SK-N-SH (cell line): ENCODE data around the gene TBC1D30. TPM values are rescaled to one million over a fixed set of nuclear protein-coding genes. Genes with fewer than 3 reads are reported as not detected.

ENCODE experiments used
- CTCF ChIA-PET: fragments of 300-600, 350-600 bp; formaldehyde crosslinking; extraction: SDS; loops from one replicate; lab custom pipeline; 2021; lab: Yijun Ruan, JAX
- POLR2A ChIA-PET: fragments of 350-600 bp; sonication (Branson Sonifier 250); formaldehyde crosslinking; extraction: SDS; loops from one replicate; lab custom pipeline; 2020; ENCODE audit warnings: antibody characterized with exemption, inconsistent platforms; lab: Yijun Ruan, JAX
- DNase-seq: peaks from one replicate; pipeline ENCODE4 v3.0.0; 2012
- H2AFZ ChIP-seq: fragments of 200-600 bp; sonication (generic); 2 replicates; pipeline ENCODE4 v1.8.1; 2016; ENCODE audit warnings: antibody characterized with exemption, mild to moderate bottlenecking, low read depth
- H3F3A ChIP-seq: fragments of 200-600 bp; sonication (generic); replicated peaks from 2 replicates; pipeline ENCODE3; 2016; ENCODE audit warnings: antibody characterized with exemption, mild to moderate bottlenecking; ENCODE audit not compliant: insufficient read depth
- H3K27ac ChIP-seq, 2 experiments: fragments of 200-500 bp in 1 of 2; fragments of 200-600 bp in 1 of 2; sonication (Bioruptor generic) in 1 of 2; sonication (generic), shearing (Covaris generic) in 1 of 2; 2 replicates each; pipeline versions ENCODE4 v1.5.1 to v1.6.1; 2014 to 2016; ENCODE audit warnings: low read depth in 2 of 2, inconsistent platforms in 1 of 2, low read length in 1 of 2, mild to moderate bottlenecking in 1 of 2, mixed read lengths in 1 of 2
- H3K27me3 ChIP-seq: fragments of 200-600 bp; sonication (generic), shearing (Covaris generic); 2 replicates; pipeline ENCODE4 v1.6.1; 2016; ENCODE audit warnings: mixed run types; ENCODE audit not compliant: insufficient read depth
- H3K36me3 ChIP-seq, 2 experiments: fragments of 200-500 bp in 1 of 2; fragments of 200-600 bp in 1 of 2; sonication (Bioruptor generic) in 1 of 2; sonication (generic) in 1 of 2; replicated peaks in 1 of 2; 2 replicates each; pipeline versions ENCODE3 to v1.5.1; 2014 to 2016; ENCODE audit warnings: low read length in 1 of 2, mild to moderate bottlenecking in 1 of 2; ENCODE audit not compliant: insufficient read depth in 2 of 2, control insufficient read depth in 1 of 2
- H3K4me1 ChIP-seq, 2 experiments: fragments of 200-500 bp in 1 of 2; fragments of 200-600 bp in 1 of 2; sonication (Bioruptor generic) in 1 of 2; sonication (generic), shearing (Covaris generic) in 1 of 2; 2 replicates each; pipeline versions ENCODE4 v1.5.1 to v1.6.1; 2014 to 2016; ENCODE audit warnings: low read depth in 1 of 2, low read length in 1 of 2, mixed run types in 1 of 2; ENCODE audit not compliant: insufficient read depth in 2 of 2, control insufficient read depth in 1 of 2
- H3K4me2 ChIP-seq: fragments of 200-600 bp; sonication (generic), shearing (Covaris generic); 2 replicates; pipeline ENCODE4 v1.6.1; 2017; ENCODE audit warnings: mixed run types
- H3K4me3 ChIP-seq, 2 experiments: fragments of 200-500 bp in 1 of 2; fragments of 200-600 bp in 1 of 2; sonication (Bioruptor generic) in 1 of 2; sonication (generic), shearing (Covaris generic) in 1 of 2; 2 replicates each; pipeline versions ENCODE4 v1.5.1 to v1.8.1; 2014 to 2016; ENCODE audit warnings: low read depth in 2 of 2, inconsistent platforms in 1 of 2, low read length in 1 of 2, mild to moderate bottlenecking in 1 of 2, mixed read lengths in 1 of 2, moderate library complexity in 1 of 2
- H3K79me2 ChIP-seq: fragments of 200-600 bp; sonication (generic); 2 replicates; pipeline ENCODE4 v1.8.1; 2017; ENCODE audit warnings: mild to moderate bottlenecking; ENCODE audit not compliant: insufficient read depth
- H3K9ac ChIP-seq: fragments of 200-600 bp; sonication (generic); 2 replicates; pipeline ENCODE4 v1.6.1; 2017; ENCODE audit warnings: mixed run types
- H3K9me2 ChIP-seq: fragments of 200-600 bp; sonication (generic); 2 replicates; pipeline ENCODE4 v1.6.1; 2017; ENCODE audit warnings: mixed run types
- H3K9me3 ChIP-seq: fragments of 200-600 bp; sonication (generic); 2 replicates; pipeline ENCODE4 v1.6.1; 2017; ENCODE audit warnings: mixed run types, mild to moderate bottlenecking, moderate library complexity
- H4K20me1 ChIP-seq: fragments of 200-600 bp; sonication (generic); 2 replicates; pipeline ENCODE4 v1.6.1; 2017; ENCODE audit warnings: mild to moderate bottlenecking, mixed run types; ENCODE audit not compliant: insufficient read depth
- ELF1 ChIP-seq: IDR thresholded peaks from 2 replicates; pipeline ENCODE4 v1.4.0; 2012
- GABPA ChIP-seq: IDR thresholded peaks from 2 replicates; pipeline ENCODE4 v1.4.0; 2012; ENCODE audit warnings: low read depth, mild to moderate bottlenecking
- GATA2 ChIP-seq: sonication (generic); formaldehyde crosslinking; IDR thresholded peaks from 2 replicates; pipeline ENCODE4 v1.5.0; 2020; ENCODE audit warnings: mild to moderate bottlenecking, missing genetic modification reagents
- JUND ChIP-seq: IDR thresholded peaks from 2 replicates; pipeline ENCODE4 v1.4.0; 2012
- NFIC ChIP-seq: IDR thresholded peaks from 2 replicates; pipeline ENCODE4 v1.4.0; 2012; ENCODE audit warnings: borderline replicate concordance
- POLR2AphosphoS5 ChIP-seq: IDR thresholded peaks from 2 replicates; pipeline ENCODE4 v1.6.1; 2012; ENCODE audit warnings: low read depth, low read length
- RAD21 ChIP-seq: IDR thresholded peaks from 2 replicates; pipeline ENCODE4 v1.6.1; 2012; ENCODE audit warnings: mild to moderate bottlenecking, low read length
- RXRA ChIP-seq: IDR thresholded peaks from 2 replicates; pipeline ENCODE4 v1.4.0; 2012; ENCODE audit warnings: low read depth, mild to moderate bottlenecking, borderline replicate concordance
- SIN3A ChIP-seq: IDR thresholded peaks from 2 replicates; pipeline ENCODE4 v1.6.1; 2012; ENCODE audit warnings: low read depth, mild to moderate bottlenecking, low read length, moderate library complexity, borderline replicate concordance
- SMC3 ChIP-seq: IDR thresholded peaks from 2 replicates; pipeline ENCODE4 v1.6.1; 2012; ENCODE audit warnings: low read depth, low read length, improper control_type of control experiment
- TCF12 ChIP-seq: IDR thresholded peaks from 2 replicates; pipeline ENCODE4 v1.4.0; 2012
- USF2 ChIP-seq: fragments of 150-350 bp; IDR thresholded peaks from 2 replicates; pipeline ENCODE4 v1.6.1; 2017; ENCODE audit warnings: antibody characterized with exemption, low read length, low read depth, borderline replicate concordance
- WGBS: methylation state at CpG from one replicate; pipeline ENCODE4 v1.1.6; 2017; ENCODE audit warnings: low lambda C conversion rate; 5-methylcytosine and 5-hydroxymethylcytosine counted together
- polyA plus RNA-seq, 3 experiments: library from polyadenylated mRNA; depleted of rRNA; stranded (reverse); fragments of >200 nt; gene quantifications; 2 replicates each; pipeline ENCODE4 v1.2.3, GENCODE V29; 2012

Gene TBC1D30
- polyA plus RNA-seq, 1 of the 3 experiments (the other 2 are of a cell fraction), result 0.23 TPM

GRCh38 chr12:64912516-64913255, 88.2 kb downstream of the TBC1D30 start:
- Histone ChIP-seq H3K4me2 (no peak overlapping the region), H3K9me3 (no peaks in the 10 kb centered on the region), H3K9me2 (no peaks in the 10 kb centered on the region), H3K27ac (no peak overlapping the region), H3K79me2 (no peaks in the 10 kb centered on the region), H4K20me1 (no peaks in the 10 kb centered on the region), H3K36me3 (no peaks in the 10 kb centered on the region), H3K4me3 (no peak overlapping the region), H3F3A (no peaks in the 10 kb centered on the region), H3K4me1 (peaks cover 0 to 5% of the 10 kb centered on the region in 2 experiments; a peak in 2 of 4 replicates), H3K9ac (no peak overlapping the region), H2AFZ (no peak overlapping the region), H3K27me3 (no peaks in the 10 kb centered on the region; the same call in 1 of the 2 replicates)
- ChIA-PET CTCF (interaction anchor here (1.3 kb wide), 1 partner anchor 22 kb away, joined by 8 read pairs; no protein-coding TSS in a partner anchor), POLR2A (no interaction called here)
- 6% methylated on average over 3 of the region's 3 CpGs for WGBS
- DNase-seq, result no peak
- TF ChIP-seq GABPA (no peak), POLR2AphosphoS5 (no peak), RXRA (no peak)

- POLR2A ChIA-PET, result no interaction called here
- Histone ChIP-seq H3K9ac (no peak overlapping the region), H3K4me3 (no peak overlapping the region), H3K36me3 (no peaks in the 10 kb centered on the region), H3K9me2 (no peaks in the 10 kb centered on the region), H3K27me3 (peaks cover 11% of the 10 kb centered on the region; the same call in 1 of the 2 replicates), H3K4me1 (peaks cover 0 to 5% of the 10 kb centered on the region in 2 experiments; a peak in 2 of 4 replicates), H2AFZ (no peak overlapping the region), H4K20me1 (no peaks in the 10 kb centered on the region), H3K4me2 (no peak overlapping the region), H3K9me3 (no peaks in the 10 kb centered on the region), H3K79me2 (no peaks in the 10 kb centered on the region), H3F3A (no peaks in the 10 kb centered on the region), H3K27ac (no peak overlapping the region)
- WGBS, result 31% methylated on average over 3 of the region's 3 CpGs
- CTCF ChIA-PET, result interaction anchor here (1.1 to 2.1 kb wide), 2 partner anchors 12 to 25 kb away, joined by 4 to 7 read pairs; no protein-coding TSS in a partner anchor
- no peak for DNase-seq
- no peak for TF ChIP-seq TCF12
- no peak for TF ChIP-seq NFIC
- no peak for TF ChIP-seq GABPA
- TF ChIP-seq GATA2, result no peak
- TF ChIP-seq JUND, result no peak
- no peak for TF ChIP-seq SIN3A
- no peak for TF ChIP-seq SMC3
- TF ChIP-seq ELF1, result no peak
- TF ChIP-seq USF2, result no peak
- TF ChIP-seq RAD21, result no peak
Measured at GRCh38 chr12:64915242-64915641, 90.8 kb downstream of the TBC1D30 start.
